ENCODE data around the gene SCAF8.
"Not testable (repeated sequence)": the region's sequence is repeated elsewhere in the genome, so short reads cannot be mapped to it uniquely, and the experiment has no call there.

SCAF8 gene

GRCh38 chr6:154732538-154733182 lies 556 bp upstream of the SCAF8 start:
- in situ Hi-C loops (cut with MboI; ENCODE audit: low sequenced_read_pairs) = no loop called here

GRCh38 chr6:154733626-154734382 lies 588 bp downstream of the SCAF8 start:
- in situ Hi-C loops (cut with MboI; ENCODE audit: low sequenced_read_pairs) = no loop called here

GRCh38 chr6:154736618-154737259 lies 3.5 kb downstream of the SCAF8 start:
- in situ Hi-C loops (cut with MboI; ENCODE audit: low sequenced_read_pairs) = no loop called here

- in situ Hi-C loops (cut with MboI; ENCODE audit: low sequenced_read_pairs) = no loop called here
Observed at GRCh38 chr6:154737424-154737823, 4.2 kb downstream of the SCAF8 start.

- in situ Hi-C loops (cut with MboI; ENCODE audit: low sequenced_read_pairs) = no loop called here
Observed at GRCh38 chr6:154738551-154738961, 5.3 kb downstream of the SCAF8 start.

GRCh38 chr6:154740658-154741057 lies 7.4 kb downstream of the SCAF8 start:
- in situ Hi-C loops (cut with MboI; ENCODE audit: low sequenced_read_pairs) = no loop called here

GRCh38 chr6:154742891-154743290 lies 9.7 kb downstream of the SCAF8 start:
- in situ Hi-C loops (cut with MboI; ENCODE audit: low sequenced_read_pairs) = no loop called here

- in situ Hi-C loops (cut with MboI; ENCODE audit: low sequenced_read_pairs) = not testable (repeated sequence)
Observed at GRCh38 chr6:154744029-154744745, 11.0 kb downstream of the SCAF8 start.

GRCh38 chr6:154745243-154745642 lies 12.0 kb downstream of the SCAF8 start:
- in situ Hi-C loops (cut with MboI; ENCODE audit: low sequenced_read_pairs) = no loop called here

GRCh38 chr6:154749341-154749740 lies 16.1 kb downstream of the SCAF8 start:
- in situ Hi-C loops (cut with MboI; ENCODE audit: low sequenced_read_pairs) = no loop called here

GRCh38 chr6:154751011-154751800 lies 18.0 kb downstream of the SCAF8 start:
- in situ Hi-C loops (cut with MboI; ENCODE audit: low sequenced_read_pairs) = no loop called here

- in situ Hi-C loops (cut with MboI; ENCODE audit: low sequenced_read_pairs) = no loop called here
Observed at GRCh38 chr6:154752022-154752421, 18.8 kb downstream of the SCAF8 start.

- in situ Hi-C loops (cut with MboI; ENCODE audit: low sequenced_read_pairs) = no loop called here
Observed at GRCh38 chr6:154754152-154754551, 20.9 kb downstream of the SCAF8 start.

- in situ Hi-C loops (cut with MboI; ENCODE audit: low sequenced_read_pairs) = no loop called here
Observed at GRCh38 chr6:154757352-154758050, 24.3 kb downstream of the SCAF8 start.

- in situ Hi-C loops (cut with MboI; ENCODE audit: low sequenced_read_pairs) = no loop called here
Observed at GRCh38 chr6:154758125-154758524, 24.9 kb downstream of the SCAF8 start.

- in situ Hi-C loops (cut with MboI; ENCODE audit: low sequenced_read_pairs) = no loop called here
Observed at GRCh38 chr6:154763650-154764049, 30.4 kb downstream of the SCAF8 start.

- in situ Hi-C loops (cut with MboI; ENCODE audit: low sequenced_read_pairs) = no loop called here
Observed at GRCh38 chr6:154765273-154765672, 32.1 kb downstream of the SCAF8 start.

- in situ Hi-C loops (cut with MboI; ENCODE audit: low sequenced_read_pairs) = no loop called here
Observed at GRCh38 chr6:154766288-154766687, 33.1 kb downstream of the SCAF8 start.

- in situ Hi-C loops (cut with MboI; ENCODE audit: low sequenced_read_pairs) = no loop called here
Observed at GRCh38 chr6:154767003-154767723, 33.9 kb downstream of the SCAF8 start.
